Vagina (tissue), 2 donors: ENCODE measurements around the gene ENSA.

ENCODE experiments used
- POLR2AphosphoS5 ChIP-seq, 2 donors: sonication (generic); formaldehyde crosslinking; IDR thresholded peaks; one replicate each; pipeline ENCODE4 v1.9.0; 2017; ENCODE audit warnings: antibody characterized with exemption in 2 of 2, mild to moderate bottlenecking in 2 of 2, low read depth in 1 of 2; ENCODE audit not compliant: insufficient read depth in 1 of 2
- TF ChIP-seq, protein P1 (sequence below), 3 experiments: fragments of 450-650 bp in 2 of 3; fragments of 200-600 bp in 1 of 3; sonication (generic) in 1 of 3; IDR thresholded peaks; one replicate each; pipeline ENCODE4 v1.5.1; 2017 to 2019; ENCODE audit warnings: antibody characterized with exemption in 3 of 3, mild to moderate bottlenecking in 2 of 3, moderate library complexity in 2 of 3

DNA sequence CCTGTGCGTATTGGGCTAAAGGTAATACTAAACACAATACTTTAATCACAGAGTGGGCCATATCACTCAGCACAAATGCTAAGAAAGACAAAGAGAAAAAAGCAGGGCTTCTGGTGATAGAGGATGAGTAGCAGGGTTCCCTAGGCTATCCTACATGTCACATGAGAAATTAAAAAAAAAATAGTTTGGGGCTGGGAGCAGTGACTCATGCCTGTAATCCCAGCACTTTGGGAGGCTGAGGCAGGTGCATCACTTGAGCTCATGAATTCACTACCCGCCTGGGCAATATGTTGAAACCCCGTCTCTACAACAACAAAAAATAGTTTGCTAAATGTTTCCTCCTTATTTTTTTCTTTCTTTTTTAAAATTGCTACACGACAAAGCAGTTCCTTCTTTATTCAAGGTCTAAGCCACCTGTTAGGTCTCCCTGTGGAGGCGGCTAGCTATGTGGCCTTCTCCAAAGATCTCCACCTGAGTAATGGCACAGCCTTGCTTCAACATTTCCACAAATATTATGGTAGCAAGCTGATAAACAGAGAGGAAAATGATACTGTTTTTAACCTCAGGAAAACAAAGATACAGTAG is 1.5 kb downstream of the ENSA start:
- TF ChIP-seq, protein P1, sequence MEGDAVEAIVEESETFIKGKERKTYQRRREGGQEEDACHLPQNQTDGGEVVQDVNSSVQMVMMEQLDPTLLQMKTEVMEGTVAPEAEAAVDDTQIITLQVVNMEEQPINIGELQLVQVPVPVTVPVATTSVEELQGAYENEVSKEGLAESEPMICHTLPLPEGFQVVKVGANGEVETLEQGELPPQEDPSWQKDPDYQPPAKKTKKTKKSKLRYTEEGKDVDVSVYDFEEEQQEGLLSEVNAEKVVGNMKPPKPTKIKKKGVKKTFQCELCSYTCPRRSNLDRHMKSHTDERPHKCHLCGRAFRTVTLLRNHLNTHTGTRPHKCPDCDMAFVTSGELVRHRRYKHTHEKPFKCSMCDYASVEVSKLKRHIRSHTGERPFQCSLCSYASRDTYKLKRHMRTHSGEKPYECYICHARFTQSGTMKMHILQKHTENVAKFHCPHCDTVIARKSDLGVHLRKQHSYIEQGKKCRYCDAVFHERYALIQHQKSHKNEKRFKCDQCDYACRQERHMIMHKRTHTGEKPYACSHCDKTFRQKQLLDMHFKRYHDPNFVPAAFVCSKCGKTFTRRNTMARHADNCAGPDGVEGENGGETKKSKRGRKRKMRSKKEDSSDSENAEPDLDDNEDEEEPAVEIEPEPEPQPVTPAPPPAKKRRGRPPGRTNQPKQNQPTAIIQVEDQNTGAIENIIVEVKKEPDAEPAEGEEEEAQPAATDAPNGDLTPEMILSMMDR (IDR thresholded peaks at IDR 0.05): no peak
- no peak for TF ChIP-seq POLR2AphosphoS5 (IDR thresholded peaks at IDR 0.05; ENCODE audit: insufficient read depth in 1 of 2, low read depth in 1 of 2)
